Stimulated activated CD4-positive, alpha-beta T cell treated with anti-CD3 and anti-CD28 coated beads, Interleukin-12 subunit alpha, Interleukin-12 subunit beta, amount 100 ng/mL, for 4 hours (primary cell): Measurements from ENCODE around the gene NAGK.
"Not testable (repeated sequence)": the region's sequence is repeated elsewhere in the genome, so short reads cannot be mapped to it uniquely, and the experiment has no call there.

Experiments
- DNase-seq: peaks from one replicate; pipeline ENCODE4 v3.0.0-alpha.2; 2020

Gene NAGK

GRCh38 chr2:71070294-71071093 is 2.0 kb downstream of the NAGK start:
- no peak for DNase-seq

GRCh38 chr2:71071681-71072398 is 3.4 kb downstream of the NAGK start:
- peak; percentile 52 for DNase-seq

- DNase-seq, result no peak
Measured at GRCh38 chr2:71072492-71072891, 4.0 kb downstream of the NAGK start.

GRCh38 chr2:71073475-71073874 is 5.0 kb downstream of the NAGK start:
- DNase-seq, result no peak

GRCh38 chr2:71074893-71075395 is 6.5 kb downstream of the NAGK start:
- no peak for DNase-seq

- DNase-seq, result no peak
Measured at GRCh38 chr2:71078624-71079023, 10.2 kb downstream of the NAGK start.

GRCh38 chr2:71082402-71083252 is 14.2 kb downstream of the NAGK start:
- DNase-seq, result peak; percentile 16

GRCh38 chr2:71083297-71083696 is 14.8 kb downstream of the NAGK start:
- DNase-seq, result not testable (repeated sequence)

GRCh38 chr2:71083752-71084312 is 15.4 kb downstream of the NAGK start:
- not testable (repeated sequence) for DNase-seq

GRCh38 chr2:71085325-71086003 is 17.0 kb downstream of the NAGK start:
- not testable (repeated sequence) for DNase-seq

GRCh38 chr2:71089475-71089874 is 21.0 kb downstream of the NAGK start:
- not testable (repeated sequence) for DNase-seq

- DNase-seq, result not testable (repeated sequence)
Measured at GRCh38 chr2:71091808-71092207, 23.4 kb downstream of the NAGK start.

- not testable (repeated sequence) for DNase-seq
Measured at GRCh38 chr2:71092491-71093260, 24.2 kb downstream of the NAGK start.

- DNase-seq, result peak; percentile 23
Measured at GRCh38 chr2:71100195-71100964, 31.9 kb downstream of the NAGK start.

GRCh38 chr2:71101656-71102055 is 33.2 kb downstream of the NAGK start:
- no peak for DNase-seq

GRCh38 chr2:71102981-71103681 is 34.7 kb downstream of the NAGK start:
- no peak for DNase-seq

- DNase-seq, result no peak
Measured at GRCh38 chr2:71103809-71104208, 35.4 kb downstream of the NAGK start.

GRCh38 chr2:71106463-71106862 is 38.0 kb downstream of the NAGK start:
- not testable (repeated sequence) for DNase-seq

GRCh38 chr2:71108091-71108490 is 39.6 kb downstream of the NAGK start:
- DNase-seq, result no peak

- DNase-seq, result no peak
Measured at GRCh38 chr2:71113843-71114242, 45.4 kb downstream of the NAGK start.
